Hematopoietic multipotent progenitor cell treated with erythropoietin and hydrocortisone succinate and interleukin-3 and kit ligand, for 8 days (in vitro differentiated cells): Measurements from ENCODE around the gene SNX24.
"Not testable (repeated sequence)": the region's sequence is repeated elsewhere in the genome, so short reads cannot be mapped to it uniquely, and the experiment has no call there.

Experiments used
- DNase-seq: peaks from one replicate; pipeline ENCODE4 v3.0.0-alpha.2; 2015

The SNX24 gene

GRCh38 chr5:122971333-122971732, 125.9 kb downstream of the SNX24 start:
- DNase-seq, result no peak

GRCh38 chr5:122972877-122973276, 127.5 kb downstream of the SNX24 start:
- DNase-seq, result no peak

GRCh38 chr5:122973759-122974158, 128.3 kb downstream of the SNX24 start:
- not testable (repeated sequence) for DNase-seq

- DNase-seq, result not testable (repeated sequence)
Observed at GRCh38 chr5:122974251-122974650, 128.8 kb downstream of the SNX24 start.

- DNase-seq, result no peak
Observed at GRCh38 chr5:122977319-122977718, 131.9 kb downstream of the SNX24 start.

GRCh38 chr5:122978068-122978467, 132.7 kb downstream of the SNX24 start:
- no peak for DNase-seq

- DNase-seq, result no peak
Observed at GRCh38 chr5:122978644-122979297, 133.4 kb downstream of the SNX24 start.

- DNase-seq, result no peak
Observed at GRCh38 chr5:122981846-122982245, 136.4 kb downstream of the SNX24 start.

GRCh38 chr5:122982376-122982775, 137.0 kb downstream of the SNX24 start:
- DNase-seq, result no peak

- DNase-seq, result no peak
Observed at GRCh38 chr5:122984425-122984824, 139.0 kb downstream of the SNX24 start.

- DNase-seq, result no peak
Observed at GRCh38 chr5:122985006-122985700, 139.7 kb downstream of the SNX24 start.

GRCh38 chr5:122985954-122986721, 140.7 kb downstream of the SNX24 start:
- no peak for DNase-seq

GRCh38 chr5:122996091-122996490, 150.7 kb downstream of the SNX24 start:
- DNase-seq, result no peak

- DNase-seq, result no peak
Observed at GRCh38 chr5:122997294-122997693, 151.9 kb downstream of the SNX24 start.

GRCh38 chr5:122999947-123000563, 154.6 kb downstream of the SNX24 start:
- peak; percentile 54 for DNase-seq

- no peak for DNase-seq
Observed at GRCh38 chr5:123000731-123001130, 155.3 kb downstream of the SNX24 start.

GRCh38 chr5:123001808-123002207, 156.4 kb downstream of the SNX24 start:
- DNase-seq, result no peak

GRCh38 chr5:123007182-123007581, 161.8 kb downstream of the SNX24 start:
- DNase-seq, result no peak

- no peak for DNase-seq
Observed at GRCh38 chr5:123007754-123008153, 162.3 kb downstream of the SNX24 start.

- DNase-seq, result no peak
Observed at GRCh38 chr5:123012321-123012720, 166.9 kb downstream of the SNX24 start.

- no peak for DNase-seq
Observed at GRCh38 chr5:123014689-123015088, 169.3 kb downstream of the SNX24 start.

GRCh38 chr5:123028222-123028621, 182.8 kb downstream of the SNX24 start:
- DNase-seq, result no peak

- no peak for DNase-seq
Observed at GRCh38 chr5:123033157-123033671, 187.8 kb downstream of the SNX24 start.
